Fibroblast of lung (primary cell): Measurements from ENCODE around the gene RELL2. TPM values are rescaled to one million over a fixed set of nuclear protein-coding genes. Genes with fewer than 3 reads are reported as not detected.

Experiments used
- DNase-seq, 2 donors: peaks; one replicate each; pipeline versions ENCODE4 v3.0.0 to v3.0.0-alpha.2; 2010; ENCODE audit warnings: low read depth in 2 of 2
- H2AFZ ChIP-seq: 2 replicates; pipeline ENCODE4 v1.5.1; 2012; ENCODE audit warnings: low read length, control low read depth, inconsistent platforms
- H3K27ac ChIP-seq: 2 replicates; pipeline ENCODE4 v1.5.1; 2011; ENCODE audit warnings: low read length, control low read depth; ENCODE audit not compliant: insufficient read depth
- H3K27me3 ChIP-seq: 2 replicates; pipeline ENCODE4 v1.5.1; 2011; ENCODE audit warnings: mild to moderate bottlenecking, low read length; ENCODE audit not compliant: control insufficient read depth, insufficient read depth
- H3K36me3 ChIP-seq: 2 replicates; pipeline ENCODE4 v1.5.1; 2011; ENCODE audit warnings: low read length; ENCODE audit not compliant: control insufficient read depth, insufficient read depth
- H3K4me1 ChIP-seq: 2 replicates; pipeline ENCODE4 v1.5.1; 2011; ENCODE audit warnings: low read length; ENCODE audit not compliant: control insufficient read depth, insufficient read depth; ENCODE audit errors: extremely low read depth
- H3K4me2 ChIP-seq: 2 replicates; pipeline ENCODE4 v1.5.1; 2011; ENCODE audit warnings: low read length, control low read depth; ENCODE audit not compliant: insufficient read depth; ENCODE audit errors: extremely low read depth
- H3K4me3 ChIP-seq, 4 experiments: fragments of 200-600 bp in 1 of 4; sonication (generic) in 1 of 4; replicated peaks in 1 of 4; 2 replicates each; pipeline ENCODE4 v1.5.1; 2011 to 2016; ENCODE audit warnings: low read length in 4 of 4, low read depth in 3 of 4, mild to moderate bottlenecking in 3 of 4, control low read depth in 2 of 4, inconsistent platforms in 1 of 4, mixed read lengths in 1 of 4; ENCODE audit not compliant: insufficient read depth in 1 of 4; ENCODE audit errors: control extremely low read depth in 1 of 4
- H3K79me2 ChIP-seq: 2 replicates; pipeline ENCODE4 v1.5.1; 2012; ENCODE audit warnings: mild to moderate bottlenecking, low read length, inconsistent platforms; ENCODE audit not compliant: control insufficient read depth, insufficient read depth
- H3K9ac ChIP-seq: 2 replicates; pipeline ENCODE4 v1.5.1; 2011; ENCODE audit warnings: mild to moderate bottlenecking, low read length, control low read depth; ENCODE audit not compliant: insufficient read depth
- H3K9me3 ChIP-seq: 2 replicates; pipeline ENCODE4 v1.5.1; 2012; ENCODE audit warnings: low read depth, low read length; ENCODE audit not compliant: control insufficient read depth, insufficient read depth
- H4K20me1 ChIP-seq: 2 replicates; pipeline ENCODE4 v1.5.1; 2011; ENCODE audit warnings: low read length; ENCODE audit not compliant: control insufficient read depth, insufficient read depth; ENCODE audit errors: extremely low read depth
- EZH2 ChIP-seq: IDR thresholded peaks from 2 replicates; pipeline ENCODE4 v1.5.1; 2012; ENCODE audit warnings: low read length, control low read depth, mild to moderate bottlenecking; ENCODE audit errors: missing control alignments
- polyA plus RNA-seq, 2 donors: library from polyadenylated mRNA; depleted of rRNA in 1 of 2; stranded (reverse) in 1 of 2; unstranded in 1 of 2; fragments of >200 nt; gene quantifications; 2 replicates each; pipeline ENCODE4 v1.2.1, GENCODE V29; 2011 to 2012; ENCODE audit warnings: missing spikeins in 1 of 2
- total RNA-seq: library from RNA; depleted of rRNA; stranded (reverse); fragments of >200 nt; gene quantifications from 2 replicates; pipeline ENCODE4 v1.2.1, GENCODE V29; 2014
- TF ChIP-seq, protein P1 (sequence below), 2 donors: IDR thresholded peaks in 1 of 2; conservative IDR thresholded peaks in 1 of 2; 1 replicate in 1 of 2; 2 replicates in 1 of 2; pipeline ENCODE4 v1.5.1; 2011 to 2012; ENCODE audit warnings: low read length in 2 of 2, control low read depth in 1 of 2, inconsistent platforms in 1 of 2, low read depth in 1 of 2, mild to moderate bottlenecking in 1 of 2

The RELL2 gene
- total and polyA plus RNA-seq, 2 donors (not counting 1 experiment from before 2014, with no cell fraction given), result 3.0 to 3.7 TPM

DNA sequence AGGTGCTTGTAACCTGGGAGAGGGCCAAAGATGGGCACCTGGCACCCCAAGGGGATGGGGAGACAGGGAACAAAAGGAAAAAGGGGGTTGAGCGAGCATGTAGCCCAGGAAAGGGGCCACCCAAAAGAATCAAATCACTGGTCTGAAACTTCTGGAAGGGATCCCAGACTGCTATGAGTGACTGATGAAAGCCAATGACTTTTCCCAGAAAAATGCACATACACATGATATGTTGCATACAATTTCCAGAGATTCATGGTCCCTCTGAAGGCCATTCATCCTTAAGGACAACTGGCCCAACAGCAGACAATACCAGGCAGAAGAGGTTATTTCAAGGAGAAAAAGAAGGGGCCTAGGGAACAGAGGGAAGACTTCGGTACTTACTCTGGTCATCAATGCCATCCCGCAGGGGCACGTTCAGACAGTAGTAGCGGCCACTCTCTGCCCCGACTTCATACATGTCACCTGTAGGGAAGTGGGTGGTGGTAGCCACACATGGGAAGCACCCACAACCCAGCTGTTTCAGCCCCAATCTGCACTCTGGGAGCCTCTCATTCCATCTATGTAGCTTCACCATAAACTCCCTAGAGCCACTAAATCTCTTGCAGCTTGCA lies 8.5 kb upstream of the RELL2 start:
- H3K4me2 ChIP-seq, result no peak overlapping the region
- peak in 1 of 2 donors; percentile 51 for DNase-seq
- H2AFZ ChIP-seq, result no peak overlapping the region
- H3K9ac ChIP-seq, result no peak overlapping the region
- no peak for TF ChIP-seq EZH2
- TF ChIP-seq, protein P1, sequence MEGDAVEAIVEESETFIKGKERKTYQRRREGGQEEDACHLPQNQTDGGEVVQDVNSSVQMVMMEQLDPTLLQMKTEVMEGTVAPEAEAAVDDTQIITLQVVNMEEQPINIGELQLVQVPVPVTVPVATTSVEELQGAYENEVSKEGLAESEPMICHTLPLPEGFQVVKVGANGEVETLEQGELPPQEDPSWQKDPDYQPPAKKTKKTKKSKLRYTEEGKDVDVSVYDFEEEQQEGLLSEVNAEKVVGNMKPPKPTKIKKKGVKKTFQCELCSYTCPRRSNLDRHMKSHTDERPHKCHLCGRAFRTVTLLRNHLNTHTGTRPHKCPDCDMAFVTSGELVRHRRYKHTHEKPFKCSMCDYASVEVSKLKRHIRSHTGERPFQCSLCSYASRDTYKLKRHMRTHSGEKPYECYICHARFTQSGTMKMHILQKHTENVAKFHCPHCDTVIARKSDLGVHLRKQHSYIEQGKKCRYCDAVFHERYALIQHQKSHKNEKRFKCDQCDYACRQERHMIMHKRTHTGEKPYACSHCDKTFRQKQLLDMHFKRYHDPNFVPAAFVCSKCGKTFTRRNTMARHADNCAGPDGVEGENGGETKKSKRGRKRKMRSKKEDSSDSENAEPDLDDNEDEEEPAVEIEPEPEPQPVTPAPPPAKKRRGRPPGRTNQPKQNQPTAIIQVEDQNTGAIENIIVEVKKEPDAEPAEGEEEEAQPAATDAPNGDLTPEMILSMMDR (conservative IDR thresholded peaks at IDR 0.05 in 1 of 2, IDR thresholded peaks at IDR 0.05 in 1 of 2; ENCODE audit: low read depth in 1 of 2, low read length in 2 of 2), result no peak
- H3K27me3 ChIP-seq, result no peaks in the 10 kb centered on the region
- peaks cover 18% of the 10 kb centered on the region for H3K36me3 ChIP-seq
- no peaks in the 10 kb centered on the region for H3K9me3 ChIP-seq
- no peak overlapping the region for H3K27ac ChIP-seq
- H3K4me1 ChIP-seq, result no peaks in the 10 kb centered on the region
- H3K79me2 ChIP-seq, result peaks cover 15% of the 10 kb centered on the region
- no peak overlapping the region for H3K4me3 ChIP-seq
- no peaks in the 10 kb centered on the region for H4K20me1 ChIP-seq

DNA sequence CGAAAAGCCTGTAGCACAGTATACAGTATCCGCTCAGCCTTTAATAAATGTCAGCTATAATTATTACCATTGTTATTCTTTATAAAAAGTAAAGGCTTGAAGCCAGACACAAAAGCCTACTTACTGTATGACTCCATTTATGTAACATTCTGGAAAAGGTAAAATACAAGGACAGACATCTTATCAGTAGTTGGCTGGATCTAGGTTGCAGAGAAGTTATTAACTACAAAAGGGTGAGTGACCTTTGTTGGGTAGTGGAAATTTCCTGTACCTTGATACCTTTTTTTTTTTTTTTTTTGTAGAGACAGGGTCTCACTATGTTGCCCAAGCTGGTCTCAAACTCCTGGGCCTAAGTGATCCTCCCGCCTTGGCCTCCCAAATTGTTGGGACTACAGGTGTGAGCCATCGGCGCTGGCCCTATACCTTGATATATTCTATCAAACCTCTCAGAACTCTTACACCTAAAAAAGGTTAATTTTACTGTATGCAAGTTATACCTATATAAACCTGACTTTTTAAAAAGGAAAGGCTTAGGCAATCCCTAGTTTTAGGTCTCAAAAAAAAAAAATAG lies 6.1 kb upstream of the RELL2 start:
- H3K79me2 ChIP-seq, result peaks cover 32% of the 10 kb centered on the region
- H3K27me3 ChIP-seq, result no peaks in the 10 kb centered on the region
- no peak overlapping the region for H2AFZ ChIP-seq
- H3K4me2 ChIP-seq, result no peak overlapping the region
- no peaks in the 10 kb centered on the region for H3K9me3 ChIP-seq
- H4K20me1 ChIP-seq, result no peaks in the 10 kb centered on the region
- TF ChIP-seq, protein P1 (conservative IDR thresholded peaks at IDR 0.05 in 1 of 2, IDR thresholded peaks at IDR 0.05 in 1 of 2; ENCODE audit: low read depth in 1 of 2, low read length in 2 of 2), result no peak
- no peak for TF ChIP-seq EZH2
- H3K36me3 ChIP-seq, result peaks cover 10% of the 10 kb centered on the region
- H3K27ac ChIP-seq, result no peak overlapping the region
- no peak overlapping the region for H3K9ac ChIP-seq
- H3K4me1 ChIP-seq, result peaks cover 2% of the 10 kb centered on the region
- no peak overlapping the region for H3K4me3 ChIP-seq
- no peak for DNase-seq

DNA sequence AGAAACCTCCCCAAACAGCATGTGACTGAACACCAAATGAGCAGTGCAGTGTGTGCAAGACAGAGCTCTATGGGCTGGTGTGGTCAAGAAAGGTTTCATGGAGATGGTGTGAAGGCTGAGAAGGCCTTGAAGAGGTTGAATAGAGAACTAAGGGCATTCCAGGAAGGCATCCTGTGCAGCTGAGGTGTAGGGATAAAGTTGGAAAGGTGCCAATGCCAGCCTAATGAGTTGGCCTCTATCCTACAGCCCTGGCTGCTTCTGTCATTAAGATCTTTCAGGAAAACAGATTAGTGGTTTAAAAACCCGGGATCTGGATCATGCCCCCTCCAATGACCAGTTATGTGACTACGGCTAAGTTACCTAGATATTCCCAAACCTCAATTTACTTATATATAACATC lies 4.1 kb upstream of the RELL2 start:
- Histone ChIP-seq H3K36me3 (peaks cover 10% of the 10 kb centered on the region), H3K27ac (no peak overlapping the region), H3K4me3 (no peak overlapping the region), H3K27me3 (no peaks in the 10 kb centered on the region), H3K9ac (no peak overlapping the region), H4K20me1 (no peaks in the 10 kb centered on the region), H2AFZ (no peak overlapping the region), H3K9me3 (no peaks in the 10 kb centered on the region), H3K4me2 (no peak overlapping the region), H3K79me2 (peaks cover 41% of the 10 kb centered on the region), H3K4me1 (peaks cover 2% of the 10 kb centered on the region)
- TF ChIP-seq, protein P1 (conservative IDR thresholded peaks at IDR 0.05 in 1 of 2, IDR thresholded peaks at IDR 0.05 in 1 of 2; ENCODE audit: low read depth in 1 of 2, low read length in 2 of 2), result no peak
- TF ChIP-seq EZH2, result no peak
- no peak for DNase-seq
